K562 (cell line): Measurements from ENCODE around the gene POLK. TPM values are rescaled to one million over a fixed set of nuclear protein-coding genes. Genes with fewer than 3 reads are reported as not detected.

Experiments used
- CXXC5 ChIP-seq: fragments of 250-450 bp; sonication (Bioruptor Pico); IDR thresholded peaks from 2 replicates; pipeline ENCODE4 v1.8.0; 2022; ENCODE audit warnings: inconsistent platforms, mild to moderate bottlenecking, moderate library complexity
- FOXA3 ChIP-seq, 2 experiments: fragments of 450-650 bp in 1 of 2; sonication (generic) in 1 of 2; formaldehyde crosslinking; IDR thresholded peaks in 1 of 2; conservative IDR thresholded peaks in 1 of 2; 2 replicates each; pipeline versions ENCODE4 v1.4.0 to v1.8.0; 2020 to 2022; ENCODE audit warnings: mild to moderate bottlenecking in 2 of 2, missing genetic modification reagents in 1 of 2
- GABPA ChIP-seq: fragments of 200-800 bp; sonication (Bioruptor generic); conservative IDR thresholded peaks from 2 replicates; pipeline ENCODE4 v1.6.1; 2016; ENCODE audit warnings: low read depth, missing genetic modification characterization, missing compliant biosample characterization
- HCFC1 ChIP-seq: IDR thresholded peaks from 2 replicates; pipeline ENCODE4 v1.6.1; 2012; ENCODE audit warnings: low read depth, low read length, improper control_type of control experiment
- HDAC3 ChIP-seq: fragments of 450-650 bp; IDR thresholded peaks from 2 replicates; pipeline ENCODE4 v1.6.1; 2018; ENCODE audit warnings: borderline replicate concordance, mild to moderate bottlenecking, moderate library complexity; ENCODE audit not compliant: partially characterized antibody
- RNF219 ChIP-seq: fragments of 250-450 bp; sonication (Bioruptor Pico); IDR thresholded peaks from 2 replicates; pipeline ENCODE4 v1.5.0; 2022; ENCODE audit warnings: mild to moderate bottlenecking
- TEAD1 ChIP-seq, 2 experiments: fragments of 450-650 bp in 1 of 2; sonication (generic) in 1 of 2; formaldehyde crosslinking; IDR thresholded peaks; 2 replicates each; pipeline versions ENCODE4 v1.4.0 to v1.8.0; 2020 to 2022; ENCODE audit warnings: mild to moderate bottlenecking in 2 of 2, missing genetic modification reagents in 1 of 2
- ZNF766 ChIP-seq: fragments of 200-800 bp; sonication (Bioruptor generic); conservative IDR thresholded peaks from 2 replicates; pipeline ENCODE4 v1.6.1; 2016; ENCODE audit warnings: missing genetic modification characterization, missing compliant biosample characterization
- polyA plus RNA-seq, 8 experiments: library from polyadenylated mRNA; depleted of rRNA in 4 of 8; stranded (reverse) in 5 of 8; unstranded in 3 of 8; fragments of >200 nt; fragmentation: Nextera tagmentation in 2 of 8; fragmentation: Illumina TruSeq in 1 of 8; extraction: Ambion mirVana in 2 of 8; extraction: Trizol in 1 of 8; gene quantifications; 2 replicates each; pipeline versions ENCODE4 v1.2.1 to v1.2.3, GENCODE V29; 2011 to 2014; ENCODE audit warnings: inconsistent platforms in 1 of 8, missing spikeins in 1 of 8
- total RNA-seq, 7 experiments: library from RNA; depleted of rRNA in 6 of 7; stranded (reverse); fragments of >200 nt in 6 of 7; fragmentation: Illumina TruSeq in 2 of 7; extraction: Trizol in 2 of 7; gene quantifications; 2 replicates each; pipeline versions ENCODE4 v1.2.1 to v1.2.3, GENCODE V29; 2011 to 2021; ENCODE audit warnings: low replicate concordance in 1 of 7
- TF ChIP-seq, protein P1 (sequence below): fragments of 450-650 bp; formaldehyde crosslinking; IDR thresholded peaks from 2 replicates; pipeline ENCODE4 v1.4.0; 2022; ENCODE audit warnings: missing genetic modification characterization

POLK gene
- total and polyA plus RNA-seq, 9 of the 15 experiments (the other 6 are each of a cell fraction or from before 2014, with no cell fraction given), result 6.1 to 31.6 (median 16.5) TPM

DNA sequence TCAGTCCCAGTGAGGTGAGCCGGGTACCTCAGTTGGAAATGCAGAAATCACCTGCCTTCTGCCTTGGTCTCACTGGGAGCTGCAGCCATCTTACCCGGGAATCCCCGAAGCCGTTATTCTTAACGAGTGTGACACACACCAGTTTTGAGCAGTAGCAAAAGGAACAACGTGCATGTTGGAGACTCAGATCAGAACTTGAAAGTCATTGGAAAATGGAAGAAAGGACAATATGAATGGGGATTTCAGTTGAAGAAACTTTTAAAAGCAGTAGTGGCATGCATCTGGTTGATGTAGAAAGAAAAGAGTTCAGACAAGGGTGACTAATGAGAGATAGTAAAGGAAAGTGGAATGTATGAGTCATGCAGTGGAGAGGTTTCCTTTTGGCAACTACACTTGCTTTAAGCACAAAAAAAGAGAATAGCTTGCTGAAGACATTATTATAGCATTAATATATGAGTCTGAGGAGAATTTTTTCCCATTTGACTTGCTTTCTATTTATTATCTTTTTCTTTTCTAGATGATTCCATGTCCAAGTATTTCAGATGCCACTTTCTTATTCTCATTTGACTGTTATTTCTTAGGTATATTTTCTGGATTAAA, 55.1 kb downstream of the POLK start (continued):
- no peak for TF ChIP-seq FOXA3 (CRISPR knock-in tag; conservative IDR thresholded peaks at IDR 0.05 in 1 of 2, IDR thresholded peaks at IDR 0.05 in 1 of 2)
- no peak for TF ChIP-seq GABPA (tag)
- TF ChIP-seq TEAD1 (CRISPR knock-in tag; IDR thresholded peaks at IDR 0.05), result peak; percentile 45 to 65; a peak in 2 of 4 replicates
- TF ChIP-seq HCFC1, result no peak
- TF ChIP-seq CXXC5 (CRISPR knock-in tag), result 0 out of 2 replicates have a peak, but pooled peaks have one; percentile 21
- TF ChIP-seq ZNF766 (CRISPR knock-in tag), result peak; percentile 99
- no peak for TF ChIP-seq RNF219
- TF ChIP-seq, protein P1, sequence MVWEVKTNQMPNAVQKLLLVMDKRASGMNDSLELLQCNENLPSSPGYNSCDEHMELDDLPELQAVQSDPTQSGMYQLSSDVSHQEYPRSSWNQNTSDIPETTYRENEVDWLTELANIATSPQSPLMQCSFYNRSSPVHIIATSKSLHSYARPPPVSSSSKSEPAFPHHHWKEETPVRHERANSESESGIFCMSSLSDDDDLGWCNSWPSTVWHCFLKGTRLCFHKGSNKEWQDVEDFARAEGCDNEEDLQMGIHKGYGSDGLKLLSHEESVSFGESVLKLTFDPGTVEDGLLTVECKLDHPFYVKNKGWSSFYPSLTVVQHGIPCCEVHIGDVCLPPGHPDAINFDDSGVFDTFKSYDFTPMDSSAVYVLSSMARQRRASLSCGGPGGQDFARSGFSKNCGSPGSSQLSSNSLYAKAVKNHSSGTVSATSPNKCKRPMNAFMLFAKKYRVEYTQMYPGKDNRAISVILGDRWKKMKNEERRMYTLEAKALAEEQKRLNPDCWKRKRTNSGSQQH, result peak; percentile 54; the same call in 1 of the 2 replicates
- peak; percentile 21 for TF ChIP-seq HDAC3
- TF ChIP-seq, all 486 proteins: peak for 98
